HEK293 (cell line): ENCODE data around the gene BTRC.

Experiments
- CTCF ChIA-PET: fragments of 350-600 bp; formaldehyde crosslinking; extraction: SDS; loops from one replicate; lab custom pipeline; 2021; ENCODE audit warnings: antibody characterized with exemption; lab: Yijun Ruan, JAX
- POLR2A ChIA-PET: fragments of 300-600 bp; formaldehyde crosslinking; extraction: SDS; loops from one replicate; lab custom pipeline; 2020; ENCODE audit warnings: antibody characterized with exemption, inconsistent platforms; lab: Yijun Ruan, JAX
- H3K27ac ChIP-seq: fragments of 200-500 bp; sonication (Bioruptor generic); 2 replicates; pipeline ENCODE4 v1.5.1; 2014; ENCODE audit warnings: low read depth, low read length, control low read depth, inconsistent platforms; ENCODE audit errors: extremely low read depth
- H3K36me3 ChIP-seq, 2 experiments: fragments of 200-500 bp in 1 of 2; sonication (Bioruptor generic) in 1 of 2; 1 replicate in 1 of 2; 2 replicates in 1 of 2; pipeline ENCODE4 v1.5.1; 2014 to 2017; ENCODE audit warnings: inconsistent platforms in 2 of 2, low read length in 2 of 2; ENCODE audit not compliant: control insufficient read depth in 2 of 2, insufficient read depth in 1 of 2
- H3K4me1 ChIP-seq: fragments of 200-500 bp; sonication (Bioruptor generic); 2 replicates; pipeline ENCODE4 v1.5.1; 2014; ENCODE audit warnings: mild to moderate bottlenecking, low read length, inconsistent platforms; ENCODE audit not compliant: control insufficient read depth, insufficient read depth
- H3K4me3 ChIP-seq: 2 replicates; pipeline ENCODE4 v1.5.1; 2011; ENCODE audit warnings: low read depth, mild to moderate bottlenecking, control low read depth, low read length, moderate library complexity
- H3K9me3 ChIP-seq: fragments of 200-500 bp; sonication (Bioruptor generic); 2 replicates; pipeline ENCODE4 v1.5.1; 2014; ENCODE audit warnings: low read depth, low read length, inconsistent platforms; ENCODE audit not compliant: control insufficient read depth, insufficient read depth
- FEZF1 ChIP-seq: fragments of 450-650 bp; formaldehyde crosslinking; IDR thresholded peaks from 2 replicates; pipeline ENCODE4 v1.5.1; 2016; ENCODE audit warnings: missing biosample characterization, missing genetic modification characterization
- GLI4 ChIP-seq: fragments of 450-650 bp; formaldehyde crosslinking; IDR thresholded peaks from 2 replicates; pipeline ENCODE4 v1.5.1; 2016; ENCODE audit warnings: missing biosample characterization, missing genetic modification characterization
- IKZF3 ChIP-seq: fragments of 450-650 bp; IDR thresholded peaks from 2 replicates; pipeline ENCODE4 v1.5.0; 2018; ENCODE audit warnings: missing biosample characterization, mild to moderate bottlenecking, missing genetic modification characterization, moderate library complexity
- OSR2 ChIP-seq: fragments of 450-650 bp; formaldehyde crosslinking; IDR thresholded peaks from 2 replicates; pipeline ENCODE4 v1.5.1; 2016; ENCODE audit warnings: missing biosample characterization, missing genetic modification characterization
- PRDM6 ChIP-seq: fragments of 450-650 bp; formaldehyde crosslinking; IDR thresholded peaks from 2 replicates; pipeline ENCODE4 v1.5.1; 2017; ENCODE audit warnings: missing biosample characterization, missing genetic modification characterization
- SETDB1 ChIP-seq: IDR thresholded peaks from one replicate; pipeline ENCODE4 v1.6.1; 2017; ENCODE audit warnings: mild to moderate bottlenecking, low read length, moderate library complexity, mixed read lengths; ENCODE audit not compliant: insufficient read length
- ZBTB10 ChIP-seq: fragments of 450-650 bp; formaldehyde crosslinking; IDR thresholded peaks from 2 replicates; pipeline ENCODE4 v1.5.1; 2016; ENCODE audit warnings: missing biosample characterization, missing genetic modification characterization
- ZBTB20 ChIP-seq: fragments of 450-650 bp; formaldehyde crosslinking; IDR thresholded peaks from 2 replicates; pipeline ENCODE4 v1.5.1; 2016; ENCODE audit warnings: missing biosample characterization, missing genetic modification characterization
- ZBTB44 ChIP-seq: fragments of 450-650 bp; IDR thresholded peaks from 2 replicates; pipeline ENCODE4 v1.5.1; 2018; ENCODE audit warnings: missing biosample characterization, mild to moderate bottlenecking, missing genetic modification characterization
- ZNF221 ChIP-seq: fragments of 450-650 bp; formaldehyde crosslinking; IDR thresholded peaks from 2 replicates; pipeline ENCODE4 v1.5.1; 2017; ENCODE audit warnings: missing biosample characterization, missing genetic modification characterization, borderline replicate concordance
- ZNF24 ChIP-seq: fragments of 450-650 bp; formaldehyde crosslinking; IDR thresholded peaks from 2 replicates; pipeline ENCODE4 v1.5.1; 2016; ENCODE audit warnings: missing biosample characterization, missing genetic modification characterization
- ZNF404 ChIP-seq: fragments of 450-650 bp; formaldehyde crosslinking; IDR thresholded peaks from 2 replicates; pipeline ENCODE4 v1.5.1; 2017; ENCODE audit warnings: missing biosample characterization, missing genetic modification characterization
- ZNF549 ChIP-seq: fragments of 450-650 bp; IDR thresholded peaks from 2 replicates; pipeline ENCODE4 v1.5.1; 2018; ENCODE audit warnings: missing biosample characterization, missing genetic modification characterization, mild to moderate bottlenecking, inconsistent platforms, moderate library complexity
- ZNF596 ChIP-seq: fragments of 450-650 bp; IDR thresholded peaks from 2 replicates; pipeline ENCODE4 v1.5.0; 2018; ENCODE audit warnings: missing biosample characterization, mild to moderate bottlenecking, missing genetic modification characterization, moderate library complexity
- ZNF621 ChIP-seq: fragments of 450-650 bp; formaldehyde crosslinking; IDR thresholded peaks from 2 replicates; pipeline ENCODE4 v1.5.1; 2017; ENCODE audit warnings: missing biosample characterization, missing genetic modification characterization

BTRC gene

GRCh38 chr10:101481256-101481655 lies 127.3 kb downstream of the BTRC start:
- no peaks in the 10 kb centered on the region; a peak in 1 of 3 replicates for H3K36me3 ChIP-seq
- CTCF ChIA-PET = interaction anchor here (0.7 to 2.0 kb wide), 2 partner anchors 14 to 113 kb away, joined by 4 to 6 read pairs; no protein-coding TSS in a partner anchor
- H3K9me3 ChIP-seq = no peaks in the 10 kb centered on the region
- POLR2A ChIA-PET = no interaction called here
- no peak for TF ChIP-seq PRDM6 (tag by site-specific recombination)
- TF ChIP-seq IKZF3 (tag by site-specific recombination) = no peak
- no peak for TF ChIP-seq ZNF596 (tag by site-specific recombination)
- no peak for TF ChIP-seq ZBTB10 (tag by site-specific recombination)
- no peak for TF ChIP-seq ZBTB20 (tag by site-specific recombination)
- H3K27ac ChIP-seq = no peak overlapping the region
- H3K4me3 ChIP-seq = no peak overlapping the region
- 0 out of 2 replicates have a peak, but pooled peaks cover 3% of the 10 kb centered on the region for H3K4me1 ChIP-seq

- H3K4me1 ChIP-seq = peaks cover 7% of the 10 kb centered on the region; the same call in 1 of the 2 replicates
- H3K27ac ChIP-seq = no peak overlapping the region
- no peak overlapping the region for H3K4me3 ChIP-seq
- no peaks in the 10 kb centered on the region for H3K9me3 ChIP-seq
- no peak for TF ChIP-seq ZNF621 (tag by site-specific recombination)
- TF ChIP-seq ZNF221 (tag by site-specific recombination) = no peak
- TF ChIP-seq ZNF549 (tag by site-specific recombination) = no peak
- TF ChIP-seq GLI4 (tag by site-specific recombination) = no peak
- ChIA-PET POLR2A (no interaction called here), CTCF (interaction anchor here (0.9 to 1.6 kb wide), 3 partner anchors 11 to 268 kb away, joined by 3 to 4 read pairs (median 3); no protein-coding TSS in a partner anchor)
- no peaks in the 10 kb centered on the region; a peak in 1 of 3 replicates for H3K36me3 ChIP-seq
Measured at GRCh38 chr10:101482568-101482967, 128.6 kb downstream of the BTRC start.

- Histone ChIP-seq H3K4me1 (peaks cover 8% of the 10 kb centered on the region; the same call in 1 of the 2 replicates), H3K36me3 (no peaks in the 10 kb centered on the region; a peak in 1 of 3 replicates), H3K9me3 (no peaks in the 10 kb centered on the region), H3K27ac (no peak overlapping the region), H3K4me3 (no peak overlapping the region)
- CTCF ChIA-PET = interaction anchor here (0.6 to 1.6 kb wide), 5 partner anchors 10 to 294 kb away, joined by 3 to 4 read pairs (median 3); no protein-coding TSS in a partner anchor
- TF ChIP-seq ZNF404 (tag by site-specific recombination) = no peak
- TF ChIP-seq ZNF24 = no peak
- no peak for TF ChIP-seq SETDB1
- TF ChIP-seq OSR2 = peak; percentile 62; the same call in 1 of the 2 replicates
- TF ChIP-seq ZBTB44 (tag by site-specific recombination) = 0 out of 2 replicates have a peak, but pooled peaks have one; percentile 20
- peak; percentile 85 for TF ChIP-seq FEZF1 (tag by site-specific recombination)
- peak; percentile 87 for TF ChIP-seq PRDM6 (tag by site-specific recombination)
- POLR2A ChIA-PET = no interaction called here
Measured at GRCh38 chr10:101484175-101484745, 130.3 kb downstream of the BTRC start.
